ENCODE data around the gene CPEB1. TPM values are rescaled to one million over a fixed set of nuclear protein-coding genes. Genes with fewer than 3 reads are reported as not detected.

CPEB1 gene
- polyA plus RNA-seq, 2 of the 4 experiments (the other 2 are of a cell fraction), result 2.7 to 7.0 TPM

DNA sequence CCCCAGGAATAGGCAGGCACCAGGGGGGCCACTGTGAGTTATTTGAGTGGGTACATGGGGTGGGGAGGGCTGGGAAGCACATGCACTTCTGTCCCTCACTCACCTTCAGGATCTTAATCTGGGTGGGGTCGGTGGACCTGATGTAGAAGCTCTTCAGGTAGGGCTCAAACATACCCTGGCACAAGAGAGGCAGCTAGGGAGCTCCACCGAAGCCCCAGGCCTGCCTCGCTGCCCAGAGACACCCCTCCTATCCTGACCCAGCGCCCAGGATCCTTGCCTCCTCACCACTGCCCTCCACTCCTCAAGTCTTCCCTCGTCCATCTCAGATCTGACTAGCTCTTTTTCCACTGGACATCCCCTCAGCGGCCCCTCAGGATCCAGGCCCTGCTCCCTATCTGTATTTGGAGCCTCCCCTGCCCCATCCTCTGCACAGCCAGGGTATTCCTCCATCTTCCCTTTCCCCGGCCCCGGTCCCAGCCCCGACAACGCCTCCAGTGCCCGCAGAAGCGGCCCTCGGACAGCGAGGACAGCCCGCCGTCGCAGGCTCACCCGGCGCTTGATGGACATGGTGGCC lies 32.5 kb upstream of the CPEB1 start:
- FAIRE-seq (no peak), ATAC-seq (peak; percentile 17 to 21; a peak in 5 of 6 replicates), DNase-seq (ENCODE audit: low read depth in 1 of 2, low spot score in 1 of 2) (no peak)
- WGBS (ENCODE audit: missing lambda C conversion rate), result 49% methylated on average over 13 of the region's 19 CpGs
- Histone ChIP-seq H3K4me1 (peaks cover 5% of the 10 kb centered on the region; the same call in 1 of the 3 replicates), H3K4me2 (peak overlapping the region; percentile 87), H3K4me3 (peak overlapping the region; percentile 61), H3K27ac (peak overlapping the region; percentile 14 to 72; a peak in 4 of 6 replicates), H3K9me3 (no peaks in the 10 kb centered on the region)
- POLR2A ChIA-PET, result interaction anchor here (0.6 kb wide), 1 partner anchor 39 kb away, joined by 10 read pairs; no protein-coding TSS in a partner anchor
- CTCF ChIA-PET, result interaction anchor here (1.5 kb wide), 1 partner anchor 320 kb away, joined by 4 read pairs; no protein-coding TSS in a partner anchor
- TF ChIP-seq FOSL2 (IDR thresholded peaks at IDR 0.05), result no peak
- no peak for TF ChIP-seq FOSL2 (CRISPR knock-in tag; IDR thresholded peaks at IDR 0.05)
- no peak for TF ChIP-seq HOXB5 (CRISPR knock-in tag; IDR thresholded peaks at IDR 0.05)
- no peak for TF ChIP-seq TFCP2L1 (CRISPR knock-in tag; IDR thresholded peaks at IDR 0.05)
- no peak for TF ChIP-seq HEYL (CRISPR knock-in tag; IDR thresholded peaks at IDR 0.05)
- no peak for TF ChIP-seq RCOR1 (IDR thresholded peaks at IDR 0.05; ENCODE audit: low read depth, low read length)
- no peak for TF ChIP-seq KDM5A (IDR thresholded peaks at IDR 0.05)
- TF ChIP-seq, protein P1, sequence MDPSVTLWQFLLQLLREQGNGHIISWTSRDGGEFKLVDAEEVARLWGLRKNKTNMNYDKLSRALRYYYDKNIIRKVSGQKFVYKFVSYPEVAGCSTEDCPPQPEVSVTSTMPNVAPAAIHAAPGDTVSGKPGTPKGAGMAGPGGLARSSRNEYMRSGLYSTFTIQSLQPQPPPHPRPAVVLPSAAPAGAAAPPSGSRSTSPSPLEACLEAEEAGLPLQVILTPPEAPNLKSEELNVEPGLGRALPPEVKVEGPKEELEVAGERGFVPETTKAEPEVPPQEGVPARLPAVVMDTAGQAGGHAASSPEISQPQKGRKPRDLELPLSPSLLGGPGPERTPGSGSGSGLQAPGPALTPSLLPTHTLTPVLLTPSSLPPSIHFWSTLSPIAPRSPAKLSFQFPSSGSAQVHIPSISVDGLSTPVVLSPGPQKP (IDR thresholded peaks at IDR 0.05; ENCODE audit: low read depth, low read length), result no peak
- TF ChIP-seq, protein P2, sequence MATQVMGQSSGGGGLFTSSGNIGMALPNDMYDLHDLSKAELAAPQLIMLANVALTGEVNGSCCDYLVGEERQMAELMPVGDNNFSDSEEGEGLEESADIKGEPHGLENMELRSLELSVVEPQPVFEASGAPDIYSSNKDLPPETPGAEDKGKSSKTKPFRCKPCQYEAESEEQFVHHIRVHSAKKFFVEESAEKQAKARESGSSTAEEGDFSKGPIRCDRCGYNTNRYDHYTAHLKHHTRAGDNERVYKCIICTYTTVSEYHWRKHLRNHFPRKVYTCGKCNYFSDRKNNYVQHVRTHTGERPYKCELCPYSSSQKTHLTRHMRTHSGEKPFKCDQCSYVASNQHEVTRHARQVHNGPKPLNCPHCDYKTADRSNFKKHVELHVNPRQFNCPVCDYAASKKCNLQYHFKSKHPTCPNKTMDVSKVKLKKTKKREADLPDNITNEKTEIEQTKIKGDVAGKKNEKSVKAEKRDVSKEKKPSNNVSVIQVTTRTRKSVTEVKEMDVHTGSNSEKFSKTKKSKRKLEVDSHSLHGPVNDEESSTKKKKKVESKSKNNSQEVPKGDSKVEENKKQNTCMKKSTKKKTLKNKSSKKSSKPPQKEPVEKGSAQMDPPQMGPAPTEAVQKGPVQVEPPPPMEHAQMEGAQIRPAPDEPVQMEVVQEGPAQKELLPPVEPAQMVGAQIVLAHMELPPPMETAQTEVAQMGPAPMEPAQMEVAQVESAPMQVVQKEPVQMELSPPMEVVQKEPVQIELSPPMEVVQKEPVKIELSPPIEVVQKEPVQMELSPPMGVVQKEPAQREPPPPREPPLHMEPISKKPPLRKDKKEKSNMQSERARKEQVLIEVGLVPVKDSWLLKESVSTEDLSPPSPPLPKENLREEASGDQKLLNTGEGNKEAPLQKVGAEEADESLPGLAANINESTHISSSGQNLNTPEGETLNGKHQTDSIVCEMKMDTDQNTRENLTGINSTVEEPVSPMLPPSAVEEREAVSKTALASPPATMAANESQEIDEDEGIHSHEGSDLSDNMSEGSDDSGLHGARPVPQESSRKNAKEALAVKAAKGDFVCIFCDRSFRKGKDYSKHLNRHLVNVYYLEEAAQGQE (IDR thresholded peaks at IDR 0.05), result no peak
- TF ChIP-seq ZFP36 (IDR thresholded peaks at IDR 0.05; ENCODE audit: borderline replicate concordance, partially characterized antibody), result no peak
- no peak for TF ChIP-seq SREBF2 (IDR thresholded peaks at IDR 0.05)
- no peak for TF ChIP-seq FOXS1 (CRISPR knock-in tag; IDR thresholded peaks at IDR 0.05)
- no peak for TF ChIP-seq CHD4 (IDR thresholded peaks at IDR 0.05; ENCODE audit: borderline replicate concordance)
- no peak for TF ChIP-seq HDAC2 (IDR thresholded peaks at IDR 0.05)

DNA sequence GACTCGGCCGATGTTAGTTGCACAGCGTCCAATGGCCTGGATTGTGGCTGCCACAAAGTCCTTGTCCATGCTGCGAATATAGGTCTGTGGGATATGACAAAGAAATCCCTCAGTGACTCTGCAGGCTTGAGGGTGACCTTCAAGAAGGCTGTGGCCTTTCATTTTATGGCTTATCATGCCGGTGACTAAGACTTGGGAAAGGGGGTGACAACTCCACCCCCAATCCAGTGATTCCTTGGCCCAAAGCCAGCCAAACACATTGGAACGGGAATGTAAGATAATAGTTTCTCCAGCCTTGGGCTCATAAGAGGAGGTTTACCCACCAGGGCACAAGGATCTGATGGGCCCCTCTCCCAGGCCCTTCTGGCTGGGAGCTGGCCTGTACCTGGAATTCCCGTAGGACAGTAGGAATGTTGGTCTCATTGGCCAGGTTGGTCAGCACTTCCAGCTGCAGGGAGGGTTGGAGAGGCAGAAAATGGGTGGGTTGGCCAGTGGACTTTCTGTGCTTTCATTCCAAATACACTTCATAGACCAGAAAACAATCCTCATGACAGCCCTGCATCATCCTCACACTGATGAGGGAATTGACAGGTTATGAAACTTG lies 30.7 kb upstream of the CPEB1 start:
- ChIA-PET CTCF (no interaction called here), POLR2A (no interaction called here)
- DNase-seq (ENCODE audit: low read depth in 1 of 2, low spot score in 1 of 2) (no peak), FAIRE-seq (no peak), ATAC-seq (no peak)
- Histone ChIP-seq H3K4me3 (no peak overlapping the region), H3K27ac (no peak overlapping the region), H3K9me3 (no peaks in the 10 kb centered on the region), H3K4me1 (peaks cover 5% of the 10 kb centered on the region; the same call in 1 of the 3 replicates), H3K4me2 (no peak overlapping the region)
- WGBS (ENCODE audit: missing lambda C conversion rate), result 46% methylated on average over 7 of the region's 7 CpGs
- TF ChIP-seq ZC3H11A (IDR thresholded peaks at IDR 0.05) (no peak), HDAC2 (IDR thresholded peaks at IDR 0.05) (no peak), CEBPB (IDR thresholded peaks at IDR 0.05) (no peak), RFX5 (IDR thresholded peaks at IDR 0.05) (no peak), JUN (IDR thresholded peaks at IDR 0.05) (no peak)
- TF ChIP-seq, protein P3, sequence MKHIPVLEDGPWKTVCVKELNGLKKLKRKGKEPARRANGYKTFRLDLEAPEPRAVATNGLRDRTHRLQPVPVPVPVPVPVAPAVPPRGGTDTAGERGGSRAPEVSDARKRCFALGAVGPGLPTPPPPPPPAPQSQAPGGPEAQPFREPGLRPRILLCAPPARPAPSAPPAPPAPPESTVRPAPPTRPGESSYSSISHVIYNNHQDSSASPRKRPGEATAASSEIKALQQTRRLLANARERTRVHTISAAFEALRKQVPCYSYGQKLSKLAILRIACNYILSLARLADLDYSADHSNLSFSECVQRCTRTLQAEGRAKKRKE (CRISPR knock-in tag; IDR thresholded peaks at IDR 0.05; ENCODE audit: low read depth), result no peak
- TF ChIP-seq, protein P4, sequence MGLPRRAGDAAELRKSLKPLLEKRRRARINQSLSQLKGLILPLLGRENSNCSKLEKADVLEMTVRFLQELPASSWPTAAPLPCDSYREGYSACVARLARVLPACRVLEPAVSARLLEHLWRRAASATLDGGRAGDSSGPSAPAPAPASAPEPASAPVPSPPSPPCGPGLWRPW (IDR thresholded peaks at IDR 0.05), result no peak

All from A549 (cell line).